GM18519 (cell line): ENCODE measurements around the gene SH2D3A.
"Not testable (repeated sequence)": the region's sequence is repeated elsewhere in the genome, so short reads cannot be mapped to it uniquely, and the experiment has no call there.

ENCODE experiments used
- ATAC-seq: cut with Tn5 transposase; IDR thresholded peaks from one replicate; pipeline ENCODE4 v1.9.1; 2021; ENCODE audit warnings: mild to moderate bottlenecking, moderate library complexity; ENCODE audit not compliant: unreplicated experiment, low FRiP score

SH2D3A gene

GRCh38 chr19:6790194-6791128 is 23.2 kb upstream of the SH2D3A start:
- ATAC-seq = no peak

GRCh38 chr19:6788896-6789295 is 21.7 kb upstream of the SH2D3A start:
- no peak for ATAC-seq

- ATAC-seq = no peak
Observed at GRCh38 chr19:6787393-6787792, 20.2 kb upstream of the SH2D3A start.

GRCh38 chr19:6779206-6779605 is 12.0 kb upstream of the SH2D3A start:
- ATAC-seq = no peak

GRCh38 chr19:6778386-6778785 is 11.2 kb upstream of the SH2D3A start:
- no peak for ATAC-seq

GRCh38 chr19:6777434-6777833 is 10.2 kb upstream of the SH2D3A start:
- no peak for ATAC-seq

- no peak for ATAC-seq
Observed at GRCh38 chr19:6776999-6777398, 9.8 kb upstream of the SH2D3A start.

- ATAC-seq = not testable (repeated sequence)
Observed at GRCh38 chr19:6776045-6776444, 8.8 kb upstream of the SH2D3A start.

- no peak for ATAC-seq
Observed at GRCh38 chr19:6774821-6775707, 7.8 kb upstream of the SH2D3A start.

- no peak for ATAC-seq
Observed at GRCh38 chr19:6773323-6773931, 6.2 kb upstream of the SH2D3A start.

- no peak for ATAC-seq
Observed at GRCh38 chr19:6772866-6773322, 5.7 kb upstream of the SH2D3A start.

- no peak for ATAC-seq
Observed at GRCh38 chr19:6772028-6772865, 5.0 kb upstream of the SH2D3A start, which contains the start of gene VAV1. Gene VAV1, plus strand, starts transcription at chr19:6772708. Its CDS starts 100 bp downstream, at chr19:6772808.

GRCh38 chr19:6771648-6772027 is 4.4 kb upstream of the SH2D3A start:
- not testable (repeated sequence) for ATAC-seq

- no peak for ATAC-seq
Observed at GRCh38 chr19:6769006-6769619, 1.9 kb upstream of the SH2D3A start.

- ATAC-seq = no peak
Observed at GRCh38 chr19:6768236-6768785, 1.1 kb upstream of the SH2D3A start.

GRCh38 chr19:6767081-6767356 is 216 bp downstream of the SH2D3A start:
- no peak for ATAC-seq

GRCh38 chr19:6766357-6767080 is 716 bp downstream of the SH2D3A start:
- no peak for ATAC-seq

GRCh38 chr19:6765738-6766356 is 1.4 kb downstream of the SH2D3A start:
- ATAC-seq = no peak
